MM.1S (cell line): Measurements from ENCODE around the gene TMEM271.

Source experiments
- CTCF ChIP-seq: fragments of 300-600 bp; sonication (generic); IDR thresholded peaks from 2 replicates; pipeline ENCODE4 v1.5.1; 2016; ENCODE audit warnings: antibody characterized with exemption, low read length, mixed read lengths
- EZH2 ChIP-seq: fragments of 300-600 bp; sonication (generic); optimal IDR thresholded peaks from 2 replicates; pipeline ENCODE3; 2017; ENCODE audit warnings: low read depth, mild to moderate bottlenecking, antibody characterized with exemption, low read length, mixed read lengths

GRCh38 chr4:621296-622070 is 45.4 kb upstream of the TMEM271 start:
- TF ChIP-seq CTCF (no peak), EZH2 (no peak)
